IPS DF 4.7 (cell line): Measurements from ENCODE around the gene DISC1.
"Not testable (repeated sequence)": the region's sequence is repeated elsewhere in the genome, so short reads cannot be mapped to it uniquely, and the experiment has no call there.

Source experiments
- DNase-seq: peaks from one replicate; pipeline ENCODE4 v3.0.0-alpha.2; 2013; ENCODE audit warnings: low spot score; ENCODE audit errors: extremely low read depth

Gene DISC1

DNA sequence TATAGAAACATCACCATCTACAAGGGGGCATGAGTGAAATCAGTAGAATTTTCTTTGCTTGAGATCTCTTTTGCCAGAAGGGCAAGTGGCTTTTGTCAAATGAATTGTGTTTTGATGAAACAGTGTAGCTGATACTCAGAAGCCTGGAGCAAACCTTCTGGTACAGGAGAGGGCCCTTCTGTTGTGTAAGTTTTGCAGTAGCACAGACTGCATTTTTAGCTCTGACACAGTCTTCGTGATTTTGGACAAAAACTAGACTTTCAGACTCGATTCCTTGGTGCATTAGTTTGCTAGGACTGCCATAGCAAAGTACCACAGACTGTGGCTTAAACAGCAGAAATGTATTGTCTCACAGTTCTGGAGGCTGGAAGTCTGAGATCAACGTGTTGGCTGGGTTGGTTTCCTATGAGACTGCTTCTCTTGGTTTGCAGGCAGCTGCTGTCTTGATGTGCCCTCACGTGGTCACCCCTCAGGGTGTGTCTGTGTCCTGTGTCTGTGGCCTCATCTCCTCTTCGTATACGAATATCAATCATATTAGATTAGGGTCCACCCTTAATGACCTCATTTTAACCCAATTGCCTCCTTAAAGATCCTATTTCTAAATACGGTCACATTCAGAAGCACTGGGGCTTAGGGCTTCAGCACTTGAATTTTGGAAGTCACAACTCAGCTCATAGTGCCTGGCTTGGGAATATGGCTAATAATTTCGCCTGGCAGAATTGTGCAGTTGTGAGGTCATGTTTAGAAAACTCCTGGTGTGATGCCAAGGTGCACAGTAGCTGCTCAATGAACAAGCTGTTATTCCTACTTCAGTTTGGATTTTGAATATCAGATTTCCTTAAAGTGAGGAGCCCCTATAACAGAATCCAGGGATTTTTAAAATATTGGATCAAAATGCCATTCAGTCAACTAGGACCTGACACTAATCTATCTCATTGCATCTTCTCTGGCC, 21.2 kb upstream of the DISC1 start:
- DNase-seq = no peak

DNA sequence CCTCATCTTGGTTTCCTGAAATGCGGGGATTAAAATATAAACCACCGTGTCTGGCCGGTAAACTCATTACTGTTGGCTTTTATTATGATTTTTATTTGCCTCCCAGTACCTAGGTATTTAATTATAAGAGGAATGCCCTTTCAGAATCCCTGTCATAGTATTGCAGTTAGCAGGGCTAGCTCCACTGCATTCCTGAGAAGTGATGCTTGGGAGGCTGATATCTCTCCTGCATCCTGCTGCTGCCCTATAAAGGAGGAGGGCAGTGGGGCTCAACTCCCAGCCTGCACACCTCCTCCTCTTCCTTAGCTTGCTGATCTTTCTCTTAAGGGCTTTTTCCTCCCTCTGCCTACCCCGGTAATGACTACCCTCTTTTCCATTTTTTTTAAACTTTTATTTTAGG, 19.9 kb upstream of the DISC1 start:
- DNase-seq = no peak

DNA sequence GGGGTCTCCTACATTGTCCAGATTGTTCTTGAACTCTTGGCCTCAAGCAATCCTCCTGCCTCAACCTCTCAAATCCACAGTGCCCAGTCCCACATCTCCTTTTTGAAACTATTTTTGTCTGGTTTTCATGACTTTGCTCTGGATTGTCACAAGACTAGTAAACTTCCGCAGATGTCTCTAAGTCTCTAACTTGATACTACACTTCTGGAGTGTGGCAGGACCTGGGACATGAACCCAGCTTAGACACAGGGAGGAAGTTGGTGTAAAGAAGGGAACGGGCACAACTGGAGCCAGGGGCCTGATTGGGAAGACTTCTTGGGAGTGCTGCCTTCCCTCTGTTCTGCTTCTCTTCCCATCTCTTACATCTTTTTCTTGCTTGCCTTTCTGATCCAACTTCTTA, 16.2 kb upstream of the DISC1 start:
- no peak for DNase-seq

DNA sequence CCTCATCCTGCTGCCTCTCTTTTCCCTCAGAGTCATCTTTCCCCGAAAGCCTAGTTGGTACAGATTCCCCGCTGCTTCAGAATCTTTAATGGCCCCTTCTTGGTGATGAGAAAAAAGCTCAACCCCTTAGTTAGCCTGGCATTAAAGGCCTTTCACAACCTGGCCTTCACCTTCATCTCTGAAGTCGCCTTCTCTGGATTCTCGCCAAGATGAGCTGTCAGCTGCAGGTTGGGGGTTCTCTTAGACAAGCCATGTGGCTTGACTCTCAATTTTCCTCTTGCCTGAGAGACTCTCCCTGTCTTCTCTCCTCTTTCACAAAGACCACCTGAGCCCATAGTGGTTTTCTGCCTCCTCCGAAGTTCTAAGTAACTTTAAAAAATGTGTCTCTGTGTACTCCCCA, 15.5 kb upstream of the DISC1 start:
- no peak for DNase-seq

DNA sequence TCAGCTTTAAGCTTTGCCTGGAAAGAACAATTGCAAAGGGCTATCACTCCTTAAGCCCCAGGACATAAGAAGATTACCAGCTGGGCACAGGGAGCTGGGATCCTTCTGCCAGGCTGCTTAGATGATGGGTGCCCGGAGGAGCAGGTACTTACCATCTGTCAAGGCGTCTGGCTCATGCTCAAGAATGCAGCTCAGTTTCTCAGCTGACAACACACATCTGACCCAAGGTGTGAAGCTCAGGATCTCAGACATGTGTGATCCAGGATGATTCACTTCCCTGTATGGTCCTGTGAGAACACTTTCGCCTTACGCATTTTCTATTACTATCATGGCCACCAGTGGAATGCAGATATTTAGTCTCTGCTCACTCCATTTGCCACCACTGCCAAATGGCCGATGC, 14.7 kb upstream of the DISC1 start:
- DNase-seq = no peak

DNA sequence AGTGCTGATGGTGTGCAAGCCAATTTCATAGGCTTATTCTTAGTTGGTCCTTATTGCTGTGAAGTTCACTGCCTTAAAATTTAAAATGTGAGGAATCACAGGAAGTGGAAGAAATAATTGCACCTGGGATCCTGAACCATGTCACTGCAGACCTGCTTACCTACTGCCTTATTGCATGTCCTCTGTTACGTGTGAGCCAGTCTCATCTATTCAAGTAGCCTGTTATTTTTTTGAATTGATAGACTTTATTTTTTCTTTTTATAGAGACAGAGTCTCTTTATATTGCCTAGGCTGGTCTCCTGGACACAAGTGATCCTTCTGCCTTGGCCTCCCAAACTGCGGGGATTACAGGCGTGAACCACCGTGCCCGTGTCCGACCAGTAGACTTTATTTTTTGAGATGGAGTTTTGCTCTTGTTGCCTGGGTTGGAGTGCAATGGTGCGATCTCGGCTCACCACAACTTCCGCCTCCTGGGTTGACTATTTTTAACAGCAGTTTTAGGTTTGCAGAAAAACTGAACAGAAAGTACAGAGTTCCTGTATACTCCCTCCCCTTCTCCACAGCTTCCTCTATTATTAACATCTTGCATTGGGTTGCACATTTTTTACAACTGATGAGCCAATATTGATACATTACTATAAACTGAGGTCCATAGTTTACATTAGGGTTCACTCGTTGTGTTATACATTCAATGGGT, 14.0 kb upstream of the DISC1 start:
- no peak for DNase-seq

DNA sequence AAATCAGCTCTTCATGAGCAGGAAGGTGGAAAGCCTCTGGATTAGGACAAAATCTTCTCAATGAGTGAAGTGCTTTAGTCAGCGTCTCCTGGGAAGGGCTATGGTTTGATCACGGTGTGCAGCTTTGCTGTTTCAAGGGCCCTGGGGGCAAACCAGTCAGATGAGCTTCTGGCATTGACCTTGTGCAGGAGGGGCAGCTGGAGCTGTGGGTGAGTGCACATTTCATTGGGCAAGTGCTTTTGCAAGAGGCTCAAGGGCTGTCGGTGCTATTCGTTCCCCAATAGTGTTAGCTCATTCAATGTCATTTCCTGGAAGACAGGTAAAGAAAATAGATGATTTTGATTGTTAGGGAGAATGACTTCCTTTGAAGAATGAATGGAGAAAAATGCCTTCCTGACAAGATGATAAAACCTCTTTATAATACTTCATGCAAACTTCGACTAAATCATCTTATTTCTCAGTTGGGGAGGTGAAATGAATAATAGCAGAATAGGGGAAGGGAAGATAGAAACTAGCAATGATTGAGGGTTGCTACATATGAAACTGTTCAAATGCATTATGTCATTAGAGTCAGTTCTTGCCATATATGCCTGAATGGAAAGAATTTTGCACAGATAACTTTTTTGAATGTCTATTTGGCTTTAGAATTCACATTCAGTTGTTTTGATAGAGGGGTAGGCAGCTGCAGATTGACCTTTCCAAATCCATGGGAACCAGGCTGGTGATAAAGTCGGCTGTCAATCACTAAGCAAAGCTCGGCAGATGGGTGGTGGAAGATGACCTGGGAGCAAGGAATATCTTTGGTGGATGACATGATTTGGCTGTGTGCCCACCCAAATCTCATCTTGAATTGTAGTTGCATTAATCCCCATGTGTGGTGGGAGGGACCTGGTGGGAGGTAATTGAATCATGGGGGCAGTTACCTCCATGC, 12.9 kb upstream of the DISC1 start:
- DNase-seq = no peak

DNA sequence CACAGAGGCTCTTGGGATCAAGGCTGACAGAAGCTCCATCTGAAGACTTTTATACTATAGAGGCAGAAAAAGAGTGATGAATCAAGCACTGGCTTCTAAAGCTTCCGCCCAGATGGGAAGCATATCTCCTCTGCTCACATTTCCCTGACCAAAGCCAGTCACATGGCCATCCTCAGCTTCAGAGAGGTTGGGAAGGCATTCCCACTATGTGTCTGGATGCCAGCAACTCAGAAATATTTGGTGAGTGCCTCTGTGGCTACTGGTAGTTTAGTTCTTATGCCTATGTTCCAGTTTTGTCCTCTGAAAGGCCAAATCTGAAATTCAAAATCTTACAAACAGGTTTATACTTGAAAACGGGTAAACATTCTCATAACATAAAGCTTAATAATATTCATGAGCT, 9.9 kb upstream of the DISC1 start:
- DNase-seq = no peak

DNA sequence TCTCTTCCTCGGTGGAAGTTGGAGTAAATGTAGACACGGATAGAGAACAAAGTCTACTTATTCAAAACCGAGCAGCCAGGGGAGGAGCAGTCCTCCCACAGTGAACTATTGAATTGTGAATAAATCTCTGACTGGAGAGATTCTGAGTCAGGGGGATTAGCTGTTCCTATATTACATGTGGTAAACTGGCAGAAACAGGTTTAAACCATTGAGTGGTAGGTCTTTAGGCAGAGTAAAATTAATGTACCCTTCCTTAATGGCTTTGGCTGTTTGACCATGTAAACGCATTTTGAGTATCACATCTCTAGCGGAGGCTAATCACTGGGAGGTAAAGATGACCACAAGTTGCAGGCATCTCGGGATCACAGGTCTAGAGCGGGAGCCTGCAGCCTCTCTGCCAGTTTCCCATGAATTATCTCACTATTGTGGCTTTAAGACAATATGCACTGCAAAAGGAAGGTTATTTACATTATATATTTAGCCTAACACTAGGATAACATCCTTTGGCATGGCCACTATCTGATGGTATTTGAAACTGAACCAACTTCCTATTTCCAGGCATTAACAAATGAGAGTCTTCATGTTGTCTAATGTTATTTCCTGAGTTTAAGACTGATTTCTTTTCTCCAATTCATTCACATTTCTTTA, 7.9 kb upstream of the DISC1 start:
- no peak for DNase-seq

DNA sequence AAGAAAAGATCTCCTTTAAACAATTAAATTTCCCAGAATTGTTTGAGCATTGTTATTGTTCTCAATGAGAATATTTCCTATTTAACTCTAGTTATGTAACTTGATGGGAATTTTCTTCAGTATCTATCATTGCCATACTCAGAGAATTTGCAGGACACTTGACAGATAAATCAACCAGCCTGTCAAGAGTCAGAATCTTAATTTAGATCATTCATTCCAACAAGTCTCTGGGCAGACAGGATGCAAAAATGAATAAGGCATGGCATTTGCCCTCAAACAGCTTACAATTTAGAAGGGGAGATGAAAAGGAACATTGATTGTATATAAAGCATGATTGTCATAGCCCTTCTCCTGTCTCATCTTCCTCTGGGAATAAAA, 7.3 kb upstream of the DISC1 start:
- DNase-seq = no peak

DNA sequence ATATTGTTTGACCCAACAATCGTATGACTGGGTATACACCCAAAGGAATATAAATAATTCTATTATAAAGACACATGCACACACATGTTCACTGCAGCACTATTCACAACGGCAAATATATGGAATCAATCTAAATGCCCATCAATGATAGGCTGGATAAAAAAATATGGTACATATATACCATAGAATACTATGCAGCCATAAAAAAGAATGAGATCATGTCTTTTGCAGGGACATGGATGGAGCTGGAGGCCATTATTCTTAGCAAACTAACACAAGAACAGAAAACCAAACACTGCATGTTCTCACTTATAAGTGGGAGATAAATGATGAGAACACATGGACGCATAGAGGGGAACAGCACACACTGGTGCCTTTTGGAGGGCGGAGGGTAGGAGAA, 1.5 kb upstream of the DISC1 start:
- not testable (repeated sequence) for DNase-seq

DNA sequence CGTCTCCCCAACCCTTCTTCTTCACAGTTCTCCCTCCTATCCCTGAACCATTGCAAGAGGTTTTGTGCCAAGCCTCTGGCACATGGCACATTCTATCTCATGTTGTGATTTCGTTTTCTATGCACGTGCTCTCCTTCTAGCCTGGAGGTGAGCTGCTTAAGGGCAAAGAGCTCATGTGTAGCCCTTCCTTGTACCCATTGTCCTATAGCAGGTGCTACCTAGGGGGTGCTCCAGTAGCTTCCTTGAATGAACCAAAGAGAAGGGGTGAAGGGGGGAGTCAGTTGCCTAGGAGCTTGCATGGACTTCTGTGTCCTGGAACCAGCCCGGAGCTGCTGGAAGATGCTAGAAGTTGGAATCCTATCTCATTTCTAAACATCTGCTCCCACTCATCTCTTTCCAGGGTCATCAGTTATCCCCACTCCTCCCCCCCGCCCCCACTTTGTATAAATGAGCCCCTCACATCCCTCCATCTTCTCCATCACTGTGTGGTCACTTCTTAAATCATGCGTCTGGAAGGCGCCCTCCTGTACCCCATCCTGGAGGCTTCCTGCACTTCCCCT, 535 bp upstream of the DISC1 start:
- no peak for DNase-seq

DNA sequence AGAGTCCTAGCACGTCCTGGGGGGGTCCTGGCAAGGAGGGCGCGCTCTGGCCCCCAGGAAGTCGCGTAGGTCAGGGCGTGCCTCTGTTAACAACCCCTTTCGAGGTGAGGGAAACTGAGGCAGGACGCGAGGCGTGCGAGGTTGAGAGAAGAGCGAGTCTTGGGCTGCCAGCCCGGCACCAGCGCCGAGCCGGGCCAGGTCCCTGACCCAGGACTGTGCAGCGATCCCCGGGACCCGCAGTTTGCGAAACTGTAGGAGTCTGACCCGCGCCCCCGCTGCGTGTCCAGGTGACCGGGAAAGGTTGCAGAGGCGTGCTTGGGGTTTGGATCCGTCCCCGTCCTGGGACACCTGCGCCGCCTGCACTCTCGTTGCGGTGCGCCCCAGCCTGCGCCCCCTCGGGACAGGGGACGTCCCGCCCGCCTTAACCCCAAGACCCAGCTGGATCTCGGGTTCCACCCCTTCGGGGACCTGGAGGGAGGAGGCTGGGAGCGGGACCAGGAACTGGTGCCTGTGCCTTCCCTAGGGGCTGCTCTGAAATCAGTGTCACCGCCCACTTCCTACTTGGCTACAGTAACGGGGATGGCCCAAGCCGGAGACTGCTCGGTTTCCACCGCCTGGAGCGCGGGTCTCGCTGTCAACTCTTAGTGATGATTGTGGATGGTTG, 493 bp downstream of the DISC1 start:
- peak; percentile 64 for DNase-seq

DNA sequence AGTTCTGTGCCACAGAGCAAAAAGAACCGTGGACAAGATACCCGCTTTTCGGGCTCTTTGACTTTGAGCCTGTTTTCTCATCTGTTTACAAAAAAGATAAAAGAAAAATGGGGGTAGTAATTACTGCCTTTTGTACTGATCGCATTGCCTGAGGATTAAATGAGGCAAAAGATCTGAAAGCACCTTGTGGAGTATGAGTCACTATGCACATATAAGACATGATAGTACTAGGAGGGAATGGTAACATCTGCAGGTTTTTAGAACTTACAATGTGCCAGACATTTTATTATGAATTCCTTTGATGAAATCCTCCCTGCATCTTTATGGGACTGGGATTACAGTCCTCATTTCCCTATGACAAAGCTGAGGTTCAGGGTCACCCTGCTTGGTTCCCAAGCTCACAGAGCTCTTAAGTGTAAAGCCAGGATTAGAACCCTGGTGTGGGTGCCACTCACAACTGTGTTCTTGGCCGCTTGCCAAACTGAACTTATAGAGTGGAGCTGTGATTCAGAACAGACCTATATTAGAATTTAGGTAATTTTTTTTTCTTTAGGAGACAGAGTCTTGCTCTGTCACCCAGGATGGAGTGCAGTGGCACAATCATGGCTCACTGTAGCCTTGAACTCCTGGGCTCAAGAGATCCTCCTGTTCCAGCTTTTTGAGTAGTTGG, 1.8 kb downstream of the DISC1 start:
- DNase-seq = no peak

DNA sequence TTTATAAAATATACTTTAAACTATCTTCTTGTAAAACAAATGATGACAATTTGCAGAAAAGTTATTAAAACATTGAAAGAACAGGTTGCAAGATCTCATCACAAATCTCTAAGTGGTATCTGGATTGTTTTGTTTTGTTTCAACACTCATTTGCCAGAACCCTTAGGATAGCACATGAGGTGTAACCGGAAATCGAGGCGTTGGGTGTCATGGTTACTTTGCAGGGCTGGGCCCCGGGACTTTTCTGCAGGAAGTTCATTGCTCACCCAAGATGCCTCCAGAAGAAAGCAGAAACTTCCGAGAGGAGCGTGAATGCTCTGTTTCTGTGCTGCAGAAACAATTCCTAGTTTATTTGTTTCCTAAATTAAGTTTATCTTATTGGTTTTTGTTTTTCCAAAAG, 2.5 kb downstream of the DISC1 start:
- DNase-seq = no peak

DNA sequence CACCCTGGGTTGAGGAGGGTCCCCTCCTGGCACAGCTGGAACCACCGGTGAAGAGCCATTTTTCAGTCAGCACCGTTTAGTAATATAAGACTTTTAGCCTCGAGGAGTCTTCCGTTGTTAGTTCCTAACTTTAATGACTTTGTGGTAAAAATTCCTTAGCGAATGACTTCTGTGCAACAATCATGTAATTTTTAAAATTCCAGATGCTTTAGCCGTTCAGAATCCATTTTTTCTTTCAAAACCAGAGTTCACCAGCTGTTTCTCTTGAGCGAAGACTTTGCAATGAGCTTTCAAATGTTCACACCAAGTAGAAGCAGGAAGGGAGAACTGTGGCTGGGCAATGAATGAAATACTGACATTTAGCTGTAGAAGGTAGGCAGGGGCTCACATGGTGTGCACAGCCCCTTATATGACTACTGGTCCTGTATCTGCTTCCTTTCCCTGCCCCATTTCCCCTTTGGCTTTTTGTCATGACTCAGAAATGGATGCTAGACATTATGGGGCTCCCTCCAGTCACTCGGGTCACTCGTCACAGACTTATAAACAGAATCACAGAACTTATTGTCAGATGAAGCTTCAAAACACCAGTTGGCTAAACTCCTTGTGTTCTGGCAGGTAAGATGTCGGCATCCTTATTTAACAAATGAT, 4.1 kb downstream of the DISC1 start:
- no peak for DNase-seq

DNA sequence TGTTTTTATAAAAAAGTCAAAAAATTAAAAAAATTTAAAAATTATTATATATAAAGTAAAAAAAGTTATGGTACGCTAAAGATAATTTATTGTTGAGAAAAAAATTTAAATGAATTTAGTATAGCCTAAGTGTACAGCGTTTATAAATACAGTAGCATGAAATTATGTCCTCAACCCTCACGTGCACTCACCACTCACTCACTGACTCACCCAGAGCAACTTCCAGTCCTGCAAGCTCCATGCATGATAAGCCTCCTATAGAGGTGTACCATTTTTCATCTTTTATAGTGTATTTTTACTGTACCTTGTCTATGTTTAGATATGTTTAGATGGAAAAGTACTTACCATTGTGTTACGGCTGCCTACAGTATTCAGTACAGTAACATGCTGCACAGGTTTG, 5.1 kb downstream of the DISC1 start:
- no peak for DNase-seq

DNA sequence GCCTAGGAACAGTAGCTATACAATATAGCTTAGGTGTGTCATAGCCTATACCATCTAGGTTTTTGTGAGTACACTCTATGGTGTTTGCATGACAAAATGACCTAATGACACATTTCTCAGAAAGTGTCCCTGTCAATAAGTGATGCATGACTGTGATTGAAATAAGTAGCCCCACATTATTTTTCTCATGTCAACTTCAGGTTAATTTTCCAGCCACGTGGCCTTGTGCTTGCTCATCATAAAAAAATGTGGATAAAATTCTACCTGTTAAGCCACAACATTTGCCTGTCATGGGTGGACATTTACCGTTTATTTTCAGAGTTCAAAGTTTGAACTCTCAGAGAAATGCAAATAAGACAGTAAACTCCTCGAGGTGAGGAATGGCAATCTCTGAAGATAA, 5.5 kb downstream of the DISC1 start:
- no peak for DNase-seq

DNA sequence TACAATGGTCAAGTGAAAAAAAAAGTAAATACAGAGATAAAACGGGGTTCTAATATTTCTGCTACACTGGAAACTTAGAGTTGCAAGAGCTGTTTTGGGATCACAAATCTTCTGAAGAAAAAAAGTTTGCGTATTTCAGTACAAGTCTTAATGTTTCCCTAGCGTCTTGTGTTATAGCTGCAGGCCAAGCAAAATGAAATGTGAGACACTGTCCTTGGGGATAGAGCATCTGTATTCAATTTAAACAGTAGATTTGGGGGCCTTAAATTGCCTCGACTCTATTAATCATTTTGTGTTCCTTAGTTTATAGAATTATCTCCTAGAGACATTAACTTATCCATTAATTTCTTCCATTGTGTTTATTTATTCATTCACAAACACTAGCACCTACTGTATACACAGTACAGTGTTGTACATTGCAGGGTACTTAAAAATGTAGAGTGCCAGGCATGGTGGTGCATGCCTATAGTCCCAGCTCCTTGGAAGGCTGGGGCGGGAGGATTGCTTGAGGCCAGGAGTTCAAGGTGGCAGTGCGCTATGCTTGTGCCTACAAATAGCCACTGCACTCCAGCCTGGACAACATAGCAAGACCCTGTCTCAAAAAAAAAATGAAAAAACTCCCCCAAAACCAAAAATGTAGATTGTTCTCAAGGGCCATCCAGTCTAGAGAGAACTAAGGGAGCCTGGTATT, 7.9 kb downstream of the DISC1 start:
- no peak for DNase-seq
